ENCODE results near the gene MLNR. TPM values are rescaled to one million over a fixed set of nuclear protein-coding genes. Genes with fewer than 3 reads are reported as not detected.

Gene MLNR
- total and polyA plus RNA-seq, 9 of the 15 experiments (the other 6 are each of a cell fraction or from before 2014, with no cell fraction given) = not detected

DNA sequence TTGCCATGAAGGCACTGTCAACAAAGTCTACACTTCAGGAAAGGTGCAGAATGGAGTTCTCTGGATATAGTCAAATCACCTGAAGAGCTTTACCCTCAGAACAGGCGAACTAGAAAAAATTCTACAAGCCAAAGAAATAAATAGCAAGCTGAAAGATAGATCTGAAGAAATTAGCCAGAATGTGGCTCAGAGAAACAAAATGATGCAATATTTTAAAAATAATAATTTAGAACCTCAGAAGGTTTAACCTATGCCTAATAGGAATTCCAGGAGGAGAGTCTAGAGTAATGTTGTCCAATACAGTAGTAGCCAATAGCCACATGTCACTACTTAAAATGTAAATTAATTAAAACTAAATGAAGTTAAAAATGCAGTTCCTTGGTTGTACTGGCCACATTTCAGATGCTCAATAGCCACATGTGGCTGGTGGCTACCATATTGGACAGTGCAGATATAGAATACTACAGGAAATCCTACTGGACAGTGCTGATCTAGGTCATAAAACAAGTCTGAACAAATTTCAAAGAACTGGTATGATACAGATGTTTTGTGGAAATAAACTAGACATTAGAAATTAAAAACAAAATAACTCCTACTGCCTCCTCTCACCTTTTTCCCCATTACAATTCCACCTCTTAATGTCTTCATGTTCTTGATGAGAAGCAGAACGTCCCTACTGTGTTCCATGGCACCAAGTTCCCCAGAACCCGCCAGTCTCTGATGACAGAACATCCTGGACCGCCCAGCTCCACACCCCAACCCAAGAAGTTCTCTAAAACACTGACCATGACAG, 26.9 kb downstream of the MLNR start (continued):
- peak; percentile 49 for TF ChIP-seq GABPB1 (CRISPR knock-in tag; IDR thresholded peaks at IDR 0.05)
- TF ChIP-seq YY1 (IDR thresholded peaks at IDR 0.05; ENCODE audit: borderline replicate concordance in 1 of 3, control insufficient read depth in 1 of 3, extremely low read depth in 1 of 3, insufficient read depth in 3 of 3, insufficient read length in 1 of 3, insufficient replicate concordance in 2 of 3, low read depth in 1 of 3, low read length in 2 of 3) = peak in 1 of 3 experiments; percentile 68
- TF ChIP-seq CEBPG (CRISPR knock-in tag; IDR thresholded peaks at IDR 0.05) = no peak
- TF ChIP-seq CEBPG (tag; conservative IDR thresholded peaks at IDR 0.05 in 1 of 2, IDR thresholded peaks at IDR 0.05 in 1 of 2) = peak; percentile 29 to 58; a peak in 1 of 4 replicates
- 0 out of 2 replicates have a peak, but pooled peaks have one; percentile 54 for TF ChIP-seq ZKSCAN1 (IDR thresholded peaks at IDR 0.05; ENCODE audit: low read depth, low read length)
- 0 out of 2 replicates have a peak, but pooled peaks have one; percentile 47 for TF ChIP-seq ATF6 (CRISPR knock-in tag; IDR thresholded peaks at IDR 0.05)
- TF ChIP-seq STAT5B (CRISPR knock-in tag; IDR thresholded peaks at IDR 0.05) = no peak
- TF ChIP-seq, protein P1, sequence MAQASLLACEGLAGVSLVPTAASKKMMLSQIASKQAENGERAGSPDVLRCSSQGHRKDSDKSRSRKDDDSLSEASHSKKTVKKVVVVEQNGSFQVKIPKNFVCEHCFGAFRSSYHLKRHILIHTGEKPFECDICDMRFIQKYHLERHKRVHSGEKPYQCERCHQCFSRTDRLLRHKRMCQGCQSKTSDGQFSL (CRISPR knock-in tag; IDR thresholded peaks at IDR 0.05) = no peak
- TF ChIP-seq, protein P1 (tag; IDR thresholded peaks at IDR 0.05) = no peak
- TF ChIP-seq, protein P2, sequence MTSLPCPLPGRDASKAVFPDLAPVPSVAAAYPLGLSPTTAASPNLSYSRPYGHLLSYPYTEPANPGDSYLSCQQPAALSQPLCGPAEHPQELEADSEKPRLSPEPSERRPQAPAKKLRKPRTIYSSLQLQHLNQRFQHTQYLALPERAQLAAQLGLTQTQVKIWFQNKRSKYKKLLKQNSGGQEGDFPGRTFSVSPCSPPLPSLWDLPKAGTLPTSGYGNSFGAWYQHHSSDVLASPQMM (CRISPR knock-in tag; IDR thresholded peaks at IDR 0.05) = no peak
- TF ChIP-seq FOXM1 (IDR thresholded peaks at IDR 0.05; ENCODE audit: low read depth) = no peak
- TF ChIP-seq FOXM1 (CRISPR knock-in tag; IDR thresholded peaks at IDR 0.05; ENCODE audit: low read depth) = no peak
- TF ChIP-seq, protein P3, sequence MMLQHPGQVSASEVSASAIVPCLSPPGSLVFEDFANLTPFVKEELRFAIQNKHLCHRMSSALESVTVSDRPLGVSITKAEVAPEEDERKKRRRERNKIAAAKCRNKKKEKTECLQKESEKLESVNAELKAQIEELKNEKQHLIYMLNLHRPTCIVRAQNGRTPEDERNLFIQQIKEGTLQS (IDR thresholded peaks at IDR 0.05) = peak; percentile 52; the same call in 1 of the 2 replicates
- TF ChIP-seq, protein P3 (CRISPR knock-in tag; conservative IDR thresholded peaks at IDR 0.05) = no peak
- no peak for TF ChIP-seq POU5F1 (IDR thresholded peaks at IDR 0.05; ENCODE audit: borderline replicate concordance, low read depth, low read length, partially characterized antibody)
- TF ChIP-seq ZNF699 (CRISPR knock-in tag; IDR thresholded peaks at IDR 0.05; ENCODE audit: insufficient replicate concordance) = no peak
- no peak for TF ChIP-seq E2F1 (CRISPR knock-in tag; IDR thresholded peaks at IDR 0.05)
- no peak for TF ChIP-seq KDM4B (IDR thresholded peaks at IDR 0.05; ENCODE audit: borderline replicate concordance in 2 of 2, low read depth in 1 of 2)
